ENCODE measurements around the gene FRMPD2.

FRMPD2 gene

GRCh38 chr10:48274636-48275035, at the start of gene FRMPD2:
FRMPD2 (minus strand) TSS chr10:48274696; CDS start chr10:48274567, 129 bp downstream.
- Histone ChIP-seq H3K27ac (no peak within 1 kb of the TSS), H3K4me3 (no peak within 1 kb of the TSS)

- no peak overlapping the region for H3K27ac ChIP-seq
- H3K4me3 ChIP-seq, result no peak overlapping the region
Observed at GRCh38 chr10:48322017-48322416, 47.5 kb upstream of the FRMPD2 start.

GRCh38 chr10:48317321-48317990, 43.0 kb upstream of the FRMPD2 start:
- Histone ChIP-seq H3K27ac (no peak overlapping the region), H3K4me3 (no peak overlapping the region)

- no peak overlapping the region for H3K4me3 ChIP-seq
- H3K27ac ChIP-seq, result no peak overlapping the region
Observed at GRCh38 chr10:48316236-48316635, 41.7 kb upstream of the FRMPD2 start.

- H3K27ac ChIP-seq, result no peak overlapping the region
- H3K4me3 ChIP-seq, result no peak overlapping the region
Observed at GRCh38 chr10:48314107-48314506, 39.6 kb upstream of the FRMPD2 start.

- Histone ChIP-seq H3K27ac (no peak overlapping the region), H3K4me3 (no peak overlapping the region)
Observed at GRCh38 chr10:48309711-48310226, 35.3 kb upstream of the FRMPD2 start.

- Histone ChIP-seq H3K4me3 (peak overlapping the region; percentile 58 to 94 (median 86)), H3K27ac (peak overlapping the region in 3 of 21 experiments; percentile 85 to 95 (median 85))
Observed at GRCh38 chr10:48307711-48308018, 33.2 kb upstream of the FRMPD2 start.

- H3K27ac ChIP-seq, result peak overlapping the region; percentile 78 to 98 (median 92)
- H3K4me3 ChIP-seq, result peak overlapping the region; percentile 58 to 94 (median 86)
Observed at GRCh38 chr10:48306870-48307710, 32.6 kb upstream of the FRMPD2 start.

- peak within 1 kb of the TSS; percentile 58 to 94 (median 86) for H3K4me3 ChIP-seq
- H3K27ac ChIP-seq, result peak within 1 kb of the TSS; percentile 78 to 98 (median 92)
Observed at GRCh38 chr10:48306265-48306869, 31.9 kb upstream of the FRMPD2 start, which contains the start of gene MAPK8. MAPK8 (plus strand) TSS chr10:48306677; CDS start chr10:48401661, 94,984 bp downstream.

- Histone ChIP-seq H3K4me3 (peak overlapping the region; percentile 58 to 94 (median 86)), H3K27ac (peak overlapping the region in 14 of 21 experiments; percentile 18 to 98 (median 94))
Observed at GRCh38 chr10:48305905-48306264, 31.4 kb upstream of the FRMPD2 start.

GRCh38 chr10:48302515-48303476, 28.3 kb upstream of the FRMPD2 start:
- H3K27ac ChIP-seq, result no peak overlapping the region
- no peak overlapping the region for H3K4me3 ChIP-seq

GRCh38 chr10:48300556-48300955, 26.1 kb upstream of the FRMPD2 start:
- Histone ChIP-seq H3K4me3 (no peak overlapping the region), H3K27ac (no peak overlapping the region)

- Histone ChIP-seq H3K4me3 (no peak overlapping the region), H3K27ac (no peak overlapping the region)
Observed at GRCh38 chr10:48299692-48300091, 25.2 kb upstream of the FRMPD2 start.

- Histone ChIP-seq H3K27ac (no peak overlapping the region), H3K4me3 (no peak overlapping the region)
Observed at GRCh38 chr10:48299066-48299465, 24.6 kb upstream of the FRMPD2 start.

GRCh38 chr10:48296576-48297098, 22.1 kb upstream of the FRMPD2 start:
- no peak overlapping the region for H3K4me3 ChIP-seq
- H3K27ac ChIP-seq, result no peak overlapping the region

GRCh38 chr10:48294431-48294830, 19.9 kb upstream of the FRMPD2 start:
- Histone ChIP-seq H3K4me3 (no peak overlapping the region), H3K27ac (no peak overlapping the region)

GRCh38 chr10:48292616-48293015, 18.1 kb upstream of the FRMPD2 start:
- Histone ChIP-seq H3K27ac (no peak overlapping the region), H3K4me3 (no peak overlapping the region)

GRCh38 chr10:48291190-48291589, 16.7 kb upstream of the FRMPD2 start:
- no peak overlapping the region for H3K27ac ChIP-seq

GRCh38 chr10:48290286-48290685, 15.8 kb upstream of the FRMPD2 start:
- Histone ChIP-seq H3K27ac (no peak overlapping the region), H3K4me3 (no peak overlapping the region)

More at GRCh38 chr10:48291190-48291589, 16.7 kb upstream of the FRMPD2 start:
- H3K4me3 ChIP-seq, result no peak overlapping the region
